PC-3 (cell line): Measurements from ENCODE around the gene SCN4B. TPM values are rescaled to one million over a fixed set of nuclear protein-coding genes. Genes with fewer than 3 reads are reported as not detected.
A peak's percentile ranks its signal among the peaks of the same experiment; 100 is the strongest.

ENCODE experiments used
- ATAC-seq: fragments of 200-7000 bp; cut with Tn5 transposase; 2 replicates; pipeline ENCODE4 v1.9.1; 2020; ENCODE audit warnings: mild to moderate bottlenecking, moderate library complexity
- BruUV-seq: library from RNA; stranded (reverse); fragments of 400-500 nt; replicated peaks from 2 replicates; lab custom pipeline; 2021; lab: Mats Ljungman, UMichigan
- CTCF ChIA-PET: fragments of 300-600 bp; sonication (Branson Sonifier 250); formaldehyde crosslinking; loops from one replicate; lab custom pipeline; 2022; ENCODE audit warnings: antibody characterized with exemption; lab: Charles Lee
- POLR2A ChIA-PET: fragments of 300-600 bp; sonication (Branson Sonifier 250); formaldehyde crosslinking; loops from one replicate; lab custom pipeline; 2022; ENCODE audit warnings: antibody characterized with exemption; ENCODE audit not compliant: unreplicated experiment; lab: Charles Lee
- DNase-seq: peaks from one replicate; pipeline ENCODE4 v3.0.0-alpha.2; 2015
- H2AFZ ChIP-seq: fragments of 300-600 bp; sonication (generic); 2 replicates; pipeline ENCODE4 v1.6.0; 2016; ENCODE audit warnings: antibody characterized with exemption, low read length
- H3F3A ChIP-seq: fragments of 300-600 bp; sonication (generic); one replicate; pipeline ENCODE4 v1.6.0; 2017; ENCODE audit warnings: antibody characterized with exemption, low read length, control low read depth, mild to moderate bottlenecking; ENCODE audit not compliant: unreplicated experiment
- H3K27ac ChIP-seq: fragments of 300-600 bp; sonication (generic); 2 replicates; pipeline ENCODE4 v1.5.1; 2016; ENCODE audit warnings: mild to moderate bottlenecking, low read length
- H3K27me3 ChIP-seq: fragments of 300-600 bp; sonication (generic); 2 replicates; pipeline ENCODE4 v1.6.1; 2016; ENCODE audit warnings: low read length, mixed read lengths
- H3K36me3 ChIP-seq: fragments of 300-600 bp; sonication (generic); 2 replicates; pipeline ENCODE4 v1.6.1; 2016; ENCODE audit warnings: low read depth, mixed run types, low read length, mixed read lengths
- H3K4me1 ChIP-seq: fragments of 300-600 bp; sonication (generic); 2 replicates; pipeline ENCODE4 v1.5.1; 2016; ENCODE audit warnings: low read length; ENCODE audit not compliant: insufficient read depth
- H3K4me2 ChIP-seq: fragments of 300-600 bp; sonication (generic); 2 replicates; pipeline ENCODE4 v1.6.0; 2016; ENCODE audit warnings: low read length
- H3K4me3 ChIP-seq: fragments of 300-600 bp; sonication (generic); 2 replicates; pipeline ENCODE4 v1.5.1; 2016; ENCODE audit warnings: mild to moderate bottlenecking, low read length, mixed read lengths
- H3K79me2 ChIP-seq: fragments of 300-600 bp; sonication (generic); 2 replicates; pipeline ENCODE4 v1.6.1; 2017; ENCODE audit warnings: low read length, mixed read lengths
- H3K9ac ChIP-seq: fragments of 300-600 bp; sonication (generic); 2 replicates; pipeline ENCODE4 v1.6.0; 2016; ENCODE audit warnings: mild to moderate bottlenecking, low read length
- H3K9me2 ChIP-seq: fragments of 300-600 bp; sonication (generic); replicated peaks from 2 replicates; pipeline ENCODE4 v1.6.1; 2016; ENCODE audit warnings: mixed run types, low read length, mixed read lengths
- H3K9me3 ChIP-seq: fragments of 300-600 bp; sonication (generic); 2 replicates; pipeline ENCODE4 v1.6.1; 2016; ENCODE audit warnings: low read length, mixed read lengths
- H4K20me1 ChIP-seq: fragments of 300-600 bp; sonication (generic); 2 replicates; pipeline ENCODE4 v1.6.1; 2016; ENCODE audit warnings: low read length, mixed read lengths
- CTCF ChIP-seq: fragments of 300-600 bp; sonication (generic); conservative IDR thresholded peaks from 2 replicates; pipeline ENCODE4 v1.5.1; 2017; ENCODE audit warnings: antibody characterized with exemption, low read depth, mild to moderate bottlenecking, low read length
- EZH2 ChIP-seq: fragments of 300-600 bp; sonication (generic); IDR thresholded peaks from one replicate; pipeline ENCODE4 v1.6.1; 2017; ENCODE audit warnings: antibody characterized with exemption, mild to moderate bottlenecking, low read length; ENCODE audit not compliant: unreplicated experiment
- EZH2phosphoT487 ChIP-seq: fragments of 300-600 bp; sonication (generic); IDR thresholded peaks from 2 replicates; pipeline ENCODE4 v1.6.1; 2018; ENCODE audit warnings: mild to moderate bottlenecking, antibody characterized with exemption, low read length, borderline replicate concordance
- intact Hi-C: fragments of 100-400 bp; cut with micrococcal nuclease; formaldehyde crosslinking; loops from 2 replicates; pipeline ENCODE4 v1.9.0; 2023
- total RNA-seq: library from RNA; depleted of rRNA; stranded (reverse); fragments of >200 nt; gene quantifications from 2 replicates; pipeline ENCODE4 v1.2.3, GENCODE V29; 2014

Gene SCN4B
- total RNA-seq, 1 experiment from 2014 or later: not detected

DNA sequence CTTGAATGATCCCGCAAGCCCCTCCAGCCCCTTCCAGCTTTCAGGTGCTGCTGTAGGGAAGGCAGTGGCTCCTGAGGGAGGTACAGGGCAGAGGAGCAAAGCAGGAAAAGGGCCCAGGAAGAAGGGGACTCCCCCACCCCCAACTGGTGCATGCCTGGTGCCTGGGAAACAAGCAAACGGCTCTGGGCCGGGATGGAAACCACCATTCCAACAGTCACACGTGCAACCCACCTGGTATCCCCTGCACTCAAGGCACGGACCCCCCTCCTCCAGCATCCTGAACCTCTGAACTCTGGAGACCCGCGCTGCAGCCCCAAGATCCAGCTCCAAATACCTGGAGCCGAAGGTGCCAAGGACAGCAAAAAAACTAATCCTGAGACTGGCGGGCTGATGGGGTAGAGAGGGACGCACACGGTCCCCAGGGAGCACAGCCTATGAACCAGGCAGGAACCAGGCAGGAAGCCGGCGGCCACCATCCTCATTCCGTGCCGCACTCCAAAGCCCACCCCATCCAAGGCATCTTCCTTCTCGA, 537 bp downstream of the SCN4B start:
- peak overlapping the region; percentile 64 for H3K4me3 ChIP-seq
- ChIA-PET CTCF (no interaction called here), POLR2A (no interaction called here)
- BruUV-seq: no TSS peak
- no peak for TF ChIP-seq EZH2phosphoT487
- no peak for ATAC-seq
- H3K27me3 ChIP-seq: peaks cover 68% of the 10 kb centered on the region
- intact Hi-C loops: no loop called here
- no peaks in the 10 kb centered on the region for H4K20me1 ChIP-seq
- peak overlapping the region; percentile 76 for H2AFZ ChIP-seq
- no peak overlapping the region for H3K27ac ChIP-seq
- H3K9ac ChIP-seq: no peak overlapping the region
- peaks cover 15% of the 10 kb centered on the region; the same call in 1 of the 2 replicates for H3K4me1 ChIP-seq
- no peaks in the 10 kb centered on the region for H3F3A ChIP-seq
- H3K79me2 ChIP-seq: no peaks in the 10 kb centered on the region
- no peaks in the 10 kb centered on the region for H3K36me3 ChIP-seq
- H3K4me2 ChIP-seq: peak overlapping the region; percentile 85
- H3K9me2 ChIP-seq: no peaks in the 10 kb centered on the region
- no peak for DNase-seq
- no peaks in the 10 kb centered on the region for H3K9me3 ChIP-seq

DNA sequence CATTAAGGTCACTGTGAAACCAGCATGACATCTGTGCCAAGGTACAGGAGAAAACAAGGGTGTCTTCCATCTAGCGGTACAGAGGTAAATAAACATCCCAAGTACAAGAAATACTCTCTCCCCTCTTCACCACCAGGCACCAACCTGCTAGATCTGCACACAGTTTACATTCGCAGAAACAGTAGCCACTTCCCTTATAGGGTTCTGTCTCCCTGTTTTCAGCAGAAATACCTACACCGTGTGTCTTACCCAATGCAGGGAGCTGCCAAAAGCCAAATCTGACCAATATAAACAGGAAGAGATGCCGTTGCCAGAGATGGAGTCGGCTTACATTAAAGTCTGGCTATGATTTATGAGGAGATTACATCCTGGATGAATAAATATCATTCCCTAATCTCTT, 1.2 kb downstream of the SCN4B start:
- Histone ChIP-seq H3K27me3 (peaks cover 64% of the 10 kb centered on the region), H3K36me3 (no peaks in the 10 kb centered on the region), H4K20me1 (no peaks in the 10 kb centered on the region), H3F3A (no peaks in the 10 kb centered on the region), H3K79me2 (no peaks in the 10 kb centered on the region), H2AFZ (no peak overlapping the region), H3K4me3 (no peak overlapping the region), H3K9ac (no peak overlapping the region), H3K4me2 (no peak overlapping the region), H3K9me2 (no peaks in the 10 kb centered on the region), H3K27ac (no peak overlapping the region), H3K4me1 (peaks cover 15% of the 10 kb centered on the region; the same call in 1 of the 2 replicates), H3K9me3 (no peaks in the 10 kb centered on the region)
- intact Hi-C loops: no loop called here
- DNase-seq: peak; percentile 34
- peak; percentile 11 for ATAC-seq
- no peak for TF ChIP-seq CTCF
- no peak for TF ChIP-seq EZH2
- no peak for TF ChIP-seq EZH2phosphoT487
- ChIA-PET POLR2A (no interaction called here), CTCF (no interaction called here)
- no TSS peak for BruUV-seq

DNA sequence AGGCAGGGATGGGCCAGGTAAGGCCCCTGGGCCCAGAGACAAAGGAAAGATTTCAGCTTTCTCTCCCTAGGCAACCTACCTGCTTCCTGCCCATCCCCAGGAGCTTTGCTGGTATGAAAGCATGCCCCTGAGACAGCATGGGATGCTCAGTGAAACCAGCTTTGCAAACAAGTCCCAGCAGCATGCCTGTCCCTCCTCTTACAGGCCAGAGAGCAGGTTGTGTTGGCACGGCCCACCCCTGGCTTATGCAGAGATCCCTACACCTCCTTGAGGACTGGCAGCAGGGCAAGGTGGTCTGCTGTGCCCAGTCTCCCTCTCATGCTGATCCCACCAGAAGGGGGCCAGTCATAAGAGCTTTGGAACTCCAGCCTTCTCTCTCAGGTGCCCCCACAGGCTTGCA, 3.1 kb downstream of the SCN4B start:
- ChIA-PET CTCF (no interaction called here), POLR2A (no interaction called here)
- Histone ChIP-seq H3K36me3 (no peaks in the 10 kb centered on the region), H3K4me3 (no peak overlapping the region), H3K9me2 (no peaks in the 10 kb centered on the region), H4K20me1 (no peaks in the 10 kb centered on the region), H3K9me3 (no peaks in the 10 kb centered on the region), H3K79me2 (no peaks in the 10 kb centered on the region), H3K4me1 (peaks cover 15% of the 10 kb centered on the region; the same call in 1 of the 2 replicates), H2AFZ (no peak overlapping the region), H3K4me2 (no peak overlapping the region), H3K27ac (no peak overlapping the region), H3K9ac (no peak overlapping the region), H3F3A (no peaks in the 10 kb centered on the region), H3K27me3 (peaks cover 55% of the 10 kb centered on the region)
- no TSS peak for BruUV-seq
- no peak for TF ChIP-seq CTCF
- no peak for TF ChIP-seq EZH2
- TF ChIP-seq EZH2phosphoT487: no peak
- intact Hi-C loops: loop anchor here (5.0 kb wide), 1 partner anchor 338 kb away; no protein-coding TSS in a partner anchor
- no peak for DNase-seq
- ATAC-seq: no peak
